K562 (cell line): Measurements from ENCODE around the gene NEMP1. TPM values are rescaled to one million over a fixed set of nuclear protein-coding genes. Genes with fewer than 3 reads are reported as not detected.

ENCODE experiments used
- CREM ChIP-seq: IDR thresholded peaks from 2 replicates; pipeline ENCODE4 v1.6.1; 2014; ENCODE audit warnings: antibody characterized with exemption, low read depth
- E2F1 ChIP-seq: sonication (generic); formaldehyde crosslinking; IDR thresholded peaks from 2 replicates; pipeline ENCODE4 v1.8.1; 2023; ENCODE audit warnings: mild to moderate bottlenecking, missing genetic modification reagents, moderate library complexity
- E2F4 ChIP-seq: sonication (generic); formaldehyde crosslinking; IDR thresholded peaks from 2 replicates; pipeline ENCODE4 v1.8.0; 2022; ENCODE audit warnings: mild to moderate bottlenecking, low read depth, missing genetic modification reagents
- ELF1 ChIP-seq: fragments of 200-800 bp; sonication (Bioruptor generic); IDR thresholded peaks from 2 replicates; pipeline ENCODE4 v1.6.1; 2016; ENCODE audit warnings: missing genetic modification characterization, missing compliant biosample characterization
- HDAC1 ChIP-seq, 2 experiments: fragments of 450-650 bp; IDR thresholded peaks; 2 replicates each; pipeline ENCODE4 v1.6.1; 2016 to 2017; ENCODE audit warnings: inconsistent platforms in 1 of 2, mild to moderate bottlenecking in 1 of 2, moderate library complexity in 1 of 2
- HDAC3 ChIP-seq: fragments of 450-650 bp; IDR thresholded peaks from 2 replicates; pipeline ENCODE4 v1.6.1; 2018; ENCODE audit warnings: borderline replicate concordance, mild to moderate bottlenecking, moderate library complexity; ENCODE audit not compliant: partially characterized antibody
- HMG20B ChIP-seq: fragments of 250-450 bp; sonication (Bioruptor Pico); IDR thresholded peaks from 2 replicates; pipeline ENCODE4 v1.5.0; 2021; ENCODE audit warnings: mild to moderate bottlenecking
- MBD2 ChIP-seq: sonication (generic); IDR thresholded peaks from 2 replicates; pipeline ENCODE4 v1.6.1; 2016; ENCODE audit warnings: low read depth, borderline replicate concordance
- MITF ChIP-seq: IDR thresholded peaks from 2 replicates; pipeline ENCODE4 v1.6.1; 2014; ENCODE audit warnings: antibody characterized with exemption
- MYC ChIP-seq, 2 experiments: fragments of 250-450 bp in 1 of 2; sonication (Bioruptor Pico) in 1 of 2; IDR thresholded peaks; 2 replicates each; pipeline versions ENCODE4 v1.5.1 to v1.6.1; 2012 to 2021; ENCODE audit warnings: low read depth in 2 of 2, borderline replicate concordance in 1 of 2, improper control_type of control experiment in 1 of 2, low read length in 1 of 2, mild to moderate bottlenecking in 1 of 2, moderate library complexity in 1 of 2
- NR3C1 ChIP-seq: sonication (generic); formaldehyde crosslinking; IDR thresholded peaks from 2 replicates; pipeline ENCODE4 v1.8.1; 2022; ENCODE audit warnings: missing genetic modification reagents
- POLR2AphosphoS5 ChIP-seq: IDR thresholded peaks from 2 replicates; pipeline ENCODE4 v1.6.1; 2011; ENCODE audit warnings: mild to moderate bottlenecking, low read depth, low read length, moderate library complexity; ENCODE audit not compliant: control insufficient read depth, insufficient read depth
- POLR2G ChIP-seq: fragments of 200-400 bp; formaldehyde crosslinking; IDR thresholded peaks from 2 replicates; pipeline ENCODE4 v1.6.1; 2017; ENCODE audit warnings: low read depth, mild to moderate bottlenecking, antibody characterized with exemption, low read length, moderate library complexity
- SAFB ChIP-seq: fragments of 200-400 bp; formaldehyde crosslinking; IDR thresholded peaks from 2 replicates; pipeline ENCODE4 v1.6.1; 2017; ENCODE audit warnings: low read depth, low read length, borderline replicate concordance
- SP1 ChIP-seq: sonication (generic); formaldehyde crosslinking; IDR thresholded peaks from 2 replicates; pipeline ENCODE4 v1.8.1; 2022; ENCODE audit warnings: mild to moderate bottlenecking, missing genetic modification reagents
- TOE1 ChIP-seq, 2 experiments: fragments of 450-650 bp in 1 of 2; sonication (generic) in 1 of 2; formaldehyde crosslinking in 1 of 2; IDR thresholded peaks; 2 replicates each; pipeline versions ENCODE4 v1.7.1 to v1.8.0; 2016 to 2022; ENCODE audit warnings: borderline replicate concordance in 2 of 2, mild to moderate bottlenecking in 2 of 2, antibody characterized with exemption in 1 of 2, inconsistent platforms in 1 of 2, low read depth in 1 of 2, missing genetic modification reagents in 1 of 2, moderate library complexity in 1 of 2
- ZBTB49 ChIP-seq: sonication (generic); formaldehyde crosslinking; IDR thresholded peaks from 2 replicates; pipeline ENCODE4 v1.8.0; 2022; ENCODE audit warnings: missing genetic modification reagents, mild to moderate bottlenecking, borderline replicate concordance
- ZEB2 ChIP-seq: fragments of 450-650 bp; IDR thresholded peaks from 2 replicates; pipeline ENCODE4 v1.6.1; 2016
- polyA plus RNA-seq, 8 experiments: library from polyadenylated mRNA; depleted of rRNA in 4 of 8; stranded (reverse) in 5 of 8; unstranded in 3 of 8; fragments of >200 nt; fragmentation: Nextera tagmentation in 2 of 8; fragmentation: Illumina TruSeq in 1 of 8; extraction: Ambion mirVana in 2 of 8; extraction: Trizol in 1 of 8; gene quantifications; 2 replicates each; pipeline versions ENCODE4 v1.2.1 to v1.2.3, GENCODE V29; 2011 to 2014; ENCODE audit warnings: inconsistent platforms in 1 of 8, missing spikeins in 1 of 8
- total RNA-seq, 7 experiments: library from RNA; depleted of rRNA in 6 of 7; stranded (reverse); fragments of >200 nt in 6 of 7; fragmentation: Illumina TruSeq in 2 of 7; extraction: Trizol in 2 of 7; gene quantifications; 2 replicates each; pipeline versions ENCODE4 v1.2.1 to v1.2.3, GENCODE V29; 2011 to 2021; ENCODE audit warnings: low replicate concordance in 1 of 7

NEMP1 gene
- total and polyA plus RNA-seq, 9 of the 15 experiments (the other 6 are each of a cell fraction or from before 2014, with no cell fraction given): 9.5 to 82.2 (median 41.2) TPM

GRCh38 chr12:57078519-57079404 is at the start of gene NEMP1 (continued):
- TF ChIP-seq HDAC1 (IDR thresholded peaks at IDR 0.05): peak in 1 of 2 experiments; percentile 91; a peak in 2 of 4 replicates
- TF ChIP-seq E2F1 (CRISPR knock-in tag): peak; percentile 93
- TF ChIP-seq CREM: peak; percentile 57; the same call in 1 of the 2 replicates
- TF ChIP-seq ZEB2: no peak
- TF ChIP-seq ZBTB49 (CRISPR knock-in tag): no peak
- TF ChIP-seq MYC (IDR thresholded peaks at IDR 0.05; ENCODE audit: low read depth, low read length): peak; percentile 72; the same call in 1 of the 2 replicates
- TF ChIP-seq MYC (CRISPR knock-in tag; IDR thresholded peaks at IDR 0.05; ENCODE audit: borderline replicate concordance, low read depth): no peak
- TF ChIP-seq ELF1: 0 out of 2 replicates have a peak, but pooled peaks have one; percentile 4
- no peak for TF ChIP-seq HMG20B (CRISPR knock-in tag)
- TF ChIP-seq MBD2: peak; percentile 93
- peak; percentile 91 for TF ChIP-seq MITF
- TF ChIP-seq NR3C1: no peak
- peak; percentile 50; the same call in 1 of the 2 replicates for TF ChIP-seq TOE1 (IDR thresholded peaks at IDR 0.05; ENCODE audit: borderline replicate concordance)
- no peak for TF ChIP-seq TOE1 (CRISPR knock-in tag; IDR thresholded peaks at IDR 0.05; ENCODE audit: borderline replicate concordance, low read depth)
- TF ChIP-seq HDAC3: peak; percentile 25
- TF ChIP-seq POLR2AphosphoS5: peak; percentile 83
- no peak for TF ChIP-seq SAFB
- peak; percentile 97 for TF ChIP-seq POLR2G
- peak; percentile 95 for TF ChIP-seq E2F4 (CRISPR knock-in tag)
- peak; percentile 91 for TF ChIP-seq SP1 (CRISPR knock-in tag)
